NCI-H524 treated with DMSO at 0.1 percent for 48 hours (cell line): ENCODE data around the gene CYP2A6.
"Not testable (repeated sequence)": the region's sequence is repeated elsewhere in the genome, so short reads cannot be mapped to it uniquely, and the experiment has no call there.

Source experiments
- DNase-seq: peaks from one replicate; lab custom pipeline; 2025; lab: John Stamatoyannopoulos, UW

Gene CYP2A6

DNA sequence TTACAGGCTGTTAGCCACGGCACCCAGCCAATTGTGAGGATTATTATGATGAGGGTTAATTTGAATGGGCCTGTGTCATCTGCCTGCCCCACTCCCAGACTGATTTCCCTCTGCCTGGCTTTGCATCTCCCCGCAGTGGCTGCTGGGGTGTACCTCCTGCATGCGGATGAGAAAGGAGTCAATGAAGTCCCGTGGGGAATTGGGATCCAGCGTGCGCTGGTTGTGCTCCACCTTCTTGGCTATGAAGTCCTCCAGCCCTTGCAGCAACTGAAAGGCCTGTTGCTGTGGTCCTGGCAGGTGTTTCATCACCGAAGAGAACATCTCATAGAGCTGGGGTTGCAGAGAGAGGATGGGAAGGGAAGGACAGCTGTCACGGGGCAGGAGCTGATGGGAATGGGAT lies 3.5 kb downstream of the CYP2A6 start:
- DNase-seq, result not testable (repeated sequence)

DNA sequence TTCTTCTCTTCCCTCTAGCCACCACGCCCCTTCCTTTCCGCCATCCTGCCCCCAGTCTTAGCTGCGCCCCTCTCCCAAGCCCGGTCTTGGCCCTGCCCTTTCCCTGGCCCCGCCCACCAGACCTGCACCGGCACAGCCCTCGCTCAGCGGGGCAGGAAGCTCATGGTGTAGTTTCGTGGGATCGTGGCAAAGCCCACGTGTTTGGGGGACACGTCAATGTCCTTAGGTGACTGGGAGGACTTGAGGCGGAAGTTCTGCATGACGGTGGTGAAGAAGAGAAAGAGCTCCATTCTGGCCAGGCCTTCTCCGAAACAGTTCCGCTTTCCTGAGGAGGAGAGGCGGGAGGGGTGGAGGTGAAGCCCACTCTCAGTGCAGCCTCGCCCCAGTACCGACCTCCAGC lies 6.6 kb downstream of the CYP2A6 start:
- DNase-seq, result not testable (repeated sequence)

DNA sequence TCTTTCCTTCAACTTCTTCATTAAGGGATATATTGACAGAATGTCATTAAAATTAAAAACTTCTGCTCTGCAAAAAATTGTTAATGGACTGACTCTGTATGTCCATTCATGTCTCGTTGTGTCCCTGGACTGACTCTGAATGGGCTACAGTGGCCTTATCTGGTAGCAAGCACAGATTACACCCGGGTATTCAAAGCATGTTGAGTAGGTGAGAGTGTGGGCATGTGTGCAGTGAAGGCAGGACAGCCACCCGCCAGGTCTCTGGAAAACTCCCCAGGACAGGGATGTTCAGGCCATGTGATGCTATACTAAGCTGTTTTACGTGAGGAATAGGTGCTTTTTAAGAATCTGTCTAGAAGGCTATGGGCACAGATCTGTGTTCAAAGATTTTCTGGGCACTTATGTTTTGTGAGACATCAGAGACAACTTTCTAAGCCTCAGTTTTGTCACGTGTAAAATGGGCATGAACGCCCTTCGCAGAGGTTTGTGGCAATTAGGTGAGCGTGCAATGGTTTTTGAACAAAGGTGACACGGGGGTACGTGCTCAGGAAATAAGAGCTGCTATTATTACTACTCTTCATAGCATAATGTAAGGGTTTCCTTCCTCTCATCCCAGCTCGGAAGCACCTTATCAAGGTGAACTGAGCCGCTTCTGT lies 7.1 kb downstream of the CYP2A6 start:
- DNase-seq, result not testable (repeated sequence)

DNA sequence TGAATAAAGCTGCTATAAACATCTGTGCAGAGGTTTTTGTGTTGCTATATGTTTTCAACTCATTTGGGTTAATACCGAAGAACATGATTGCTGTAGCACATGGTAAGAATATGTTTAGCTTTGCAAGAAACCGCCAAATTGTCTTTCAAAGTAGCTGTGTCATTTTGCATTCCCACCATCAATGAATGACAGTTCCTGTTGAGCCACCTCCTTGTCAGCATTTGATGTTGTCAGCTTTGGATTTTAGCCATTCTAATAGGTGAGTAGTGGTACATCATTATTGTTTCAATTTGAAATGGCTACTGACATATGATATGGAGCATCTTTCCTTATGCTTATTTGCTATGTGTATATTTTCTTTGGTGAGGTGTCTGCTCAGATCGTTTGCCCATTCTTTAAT lies 8.2 kb downstream of the CYP2A6 start:
- DNase-seq, result not testable (repeated sequence)

DNA sequence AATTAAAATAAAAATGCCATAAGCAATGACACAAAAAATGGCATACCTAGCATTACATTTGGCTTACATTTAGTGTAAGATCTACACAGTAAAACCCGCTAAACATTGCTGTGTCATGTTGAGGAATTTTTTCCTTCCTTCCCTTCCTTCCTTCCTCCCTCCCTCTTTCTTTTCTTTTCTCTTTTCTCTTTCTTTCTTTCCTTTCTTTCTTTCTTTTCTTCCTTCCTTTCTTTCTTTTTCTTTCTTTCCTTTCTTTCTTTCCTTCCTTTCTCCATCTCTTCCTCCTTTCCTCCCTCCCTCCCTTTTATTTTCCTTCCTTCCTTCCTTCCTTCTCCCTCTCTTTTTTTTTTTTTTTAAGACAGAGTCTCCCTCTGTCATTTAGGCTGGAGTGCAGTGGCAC lies 11.8 kb downstream of the CYP2A6 start:
- not testable (repeated sequence) for DNase-seq

DNA sequence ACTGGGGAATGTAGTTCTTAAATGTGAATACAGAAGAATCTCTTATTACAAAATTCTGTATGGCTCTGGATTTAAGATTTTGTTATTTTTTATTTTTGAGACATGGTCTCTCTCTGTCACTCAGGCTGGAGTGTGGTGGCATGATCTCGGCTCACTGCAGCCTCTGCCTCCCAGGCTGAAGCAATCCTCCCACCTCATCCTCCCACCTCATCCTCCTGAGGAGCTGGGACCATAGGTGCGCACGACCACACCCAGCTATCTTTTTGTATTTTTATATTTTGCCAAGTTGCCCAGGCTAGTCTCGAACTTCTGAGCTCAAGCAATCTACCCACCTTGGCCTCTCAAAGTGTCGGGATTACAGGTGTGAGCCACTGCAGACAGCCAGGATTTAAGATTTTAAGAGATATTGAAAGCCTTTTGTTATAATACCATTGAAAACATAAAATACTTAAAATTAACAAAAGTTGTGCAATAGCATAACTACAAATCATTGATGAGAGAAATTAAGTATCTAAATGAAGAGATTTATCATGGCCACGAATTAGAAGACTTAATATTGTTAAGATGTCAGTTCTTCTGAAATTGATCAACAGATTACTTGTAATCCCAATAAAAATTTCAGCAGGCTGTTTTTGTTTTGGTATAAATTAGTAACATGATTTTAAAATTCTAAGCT lies 13.4 kb downstream of the CYP2A6 start:
- no peak for DNase-seq

DNA sequence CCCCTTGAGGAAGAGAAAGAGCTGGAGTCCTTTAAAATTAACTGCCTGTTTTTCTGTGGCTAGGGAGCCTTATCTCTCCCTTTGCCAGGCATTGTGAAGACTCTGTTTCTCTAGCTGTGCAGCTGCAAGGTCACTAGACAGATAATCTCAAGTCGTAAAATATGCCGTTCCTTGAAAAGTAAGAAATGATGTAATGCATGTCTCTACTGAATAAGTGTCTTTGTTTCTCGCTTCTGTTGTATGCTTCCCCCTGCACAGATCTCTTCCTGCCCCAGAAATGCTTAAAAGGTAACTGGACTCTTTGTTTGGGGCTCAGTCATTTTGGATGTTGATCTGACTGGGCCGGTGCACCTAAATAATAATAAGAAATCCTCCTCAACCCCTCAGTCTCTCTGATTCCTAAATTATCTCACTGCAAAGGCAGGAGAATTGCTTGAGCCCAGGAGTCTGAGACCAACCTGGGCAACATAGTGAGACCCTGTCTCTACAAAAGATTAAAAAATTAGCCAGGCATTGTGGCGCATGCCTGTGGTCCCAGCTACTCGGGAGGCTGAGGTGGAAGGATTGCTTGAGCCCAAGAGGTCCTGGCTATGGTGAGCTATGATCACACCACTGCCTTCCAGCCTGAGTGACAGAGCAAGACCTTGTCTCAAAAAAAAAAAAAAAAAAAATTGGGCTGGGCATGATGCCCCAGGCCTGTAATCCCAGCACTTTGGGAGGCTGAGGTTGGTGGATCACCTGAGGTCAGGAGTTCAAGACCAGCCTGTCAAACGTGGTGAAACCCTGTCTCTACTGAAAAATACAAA lies 16.3 kb downstream of the CYP2A6 start:
- DNase-seq, result not testable (repeated sequence)

DNA sequence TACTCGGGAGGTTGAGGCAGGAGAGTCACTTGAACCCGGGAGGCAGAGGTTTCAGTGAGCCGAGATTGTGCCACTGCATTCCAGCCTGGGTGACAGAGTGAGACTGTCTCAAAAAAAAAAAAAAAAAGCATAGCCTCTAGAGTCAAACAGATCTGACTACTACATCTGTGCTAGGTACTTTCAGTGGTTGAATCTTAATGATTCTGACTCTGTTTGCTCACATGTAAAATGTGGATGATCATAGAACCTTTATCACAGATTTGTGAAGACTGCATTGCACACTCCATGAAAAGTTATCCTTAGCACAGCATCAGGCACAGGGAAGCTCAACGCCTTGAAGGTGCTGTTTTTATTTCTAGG lies 17.8 kb downstream of the CYP2A6 start:
- not testable (repeated sequence) for DNase-seq

DNA sequence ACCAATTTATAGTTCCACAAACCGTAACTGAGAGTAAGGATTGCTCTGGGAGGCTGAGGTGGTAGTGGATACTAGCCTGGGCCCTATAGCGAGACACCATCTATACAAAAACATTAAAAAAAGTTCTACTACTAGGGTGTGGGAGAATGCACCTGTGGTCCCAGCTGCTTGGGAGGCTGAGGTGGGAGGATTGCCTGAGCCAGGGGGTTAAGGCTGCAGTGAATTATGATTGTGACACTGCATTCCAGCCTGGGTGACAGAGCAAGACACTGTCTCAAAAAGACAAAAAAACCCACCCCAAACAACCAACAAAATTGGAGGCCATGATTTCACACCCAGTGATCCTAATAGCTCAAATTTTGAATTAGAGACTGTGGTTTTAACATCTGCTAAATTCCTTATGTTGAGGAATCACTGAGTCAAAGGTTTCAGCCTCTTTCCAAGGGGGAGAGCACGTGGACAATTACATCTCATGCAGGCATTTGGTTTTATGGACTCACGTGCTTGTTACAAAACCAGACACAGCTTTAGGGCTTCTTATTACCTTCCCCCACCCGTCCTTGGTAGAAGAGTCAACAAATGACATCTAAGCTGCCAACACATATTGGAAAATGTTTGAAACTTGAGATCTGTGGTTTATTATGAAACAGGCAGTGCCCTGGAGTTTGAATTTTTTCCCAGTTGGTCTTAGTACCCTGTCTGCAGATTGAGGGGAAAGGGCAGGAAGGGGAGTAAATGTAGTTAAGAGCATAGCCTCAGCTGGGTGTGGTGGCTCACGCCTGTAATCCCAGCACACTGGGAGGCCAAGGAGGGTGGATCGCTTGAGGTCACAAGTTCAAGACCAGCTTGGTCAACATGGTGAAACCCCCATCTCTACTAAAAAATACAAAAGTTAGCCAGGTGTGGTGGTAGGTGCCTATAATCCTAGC lies 18.5 kb downstream of the CYP2A6 start:
- DNase-seq, result no peak

DNA sequence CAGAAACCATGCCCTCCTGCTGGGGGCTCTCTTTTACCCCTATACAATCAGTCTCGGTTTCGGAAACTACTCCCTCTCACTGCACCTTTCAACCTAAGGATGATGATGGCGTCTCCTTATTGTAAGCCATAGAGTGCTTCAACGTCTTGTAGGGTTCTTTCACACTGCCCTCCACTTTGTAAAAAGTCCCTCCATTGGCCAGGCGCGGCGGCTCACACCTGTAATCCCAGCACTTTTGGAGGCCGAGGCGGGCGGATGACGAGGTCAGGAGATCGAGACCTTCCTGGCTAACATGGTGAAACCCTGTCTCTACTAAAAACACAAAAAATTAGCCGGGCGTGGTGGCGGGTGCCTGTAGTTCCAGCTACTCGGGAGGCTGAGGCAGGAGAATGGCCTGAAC lies 19.5 kb downstream of the CYP2A6 start:
- not testable (repeated sequence) for DNase-seq

DNA sequence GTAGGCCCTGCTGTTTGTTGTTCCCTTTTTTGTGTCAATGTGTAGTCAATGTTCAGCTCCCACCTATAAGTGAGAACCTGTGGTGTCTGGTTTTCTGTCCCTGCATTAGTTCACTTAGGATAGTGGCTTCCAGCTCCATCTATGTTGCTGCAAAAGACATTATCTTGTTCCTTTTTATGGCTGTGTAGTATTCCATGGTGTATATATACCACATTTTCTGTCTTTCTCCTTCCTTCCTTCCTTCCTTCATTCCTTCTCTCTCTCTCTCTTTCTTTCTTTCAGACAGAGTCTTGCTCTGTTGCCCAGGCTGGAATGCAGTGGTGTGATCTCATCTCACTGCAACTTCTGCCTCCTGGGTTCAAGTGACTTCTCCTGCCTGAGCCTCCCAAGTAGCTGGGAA lies 21.0 kb downstream of the CYP2A6 start:
- no peak for DNase-seq

DNA sequence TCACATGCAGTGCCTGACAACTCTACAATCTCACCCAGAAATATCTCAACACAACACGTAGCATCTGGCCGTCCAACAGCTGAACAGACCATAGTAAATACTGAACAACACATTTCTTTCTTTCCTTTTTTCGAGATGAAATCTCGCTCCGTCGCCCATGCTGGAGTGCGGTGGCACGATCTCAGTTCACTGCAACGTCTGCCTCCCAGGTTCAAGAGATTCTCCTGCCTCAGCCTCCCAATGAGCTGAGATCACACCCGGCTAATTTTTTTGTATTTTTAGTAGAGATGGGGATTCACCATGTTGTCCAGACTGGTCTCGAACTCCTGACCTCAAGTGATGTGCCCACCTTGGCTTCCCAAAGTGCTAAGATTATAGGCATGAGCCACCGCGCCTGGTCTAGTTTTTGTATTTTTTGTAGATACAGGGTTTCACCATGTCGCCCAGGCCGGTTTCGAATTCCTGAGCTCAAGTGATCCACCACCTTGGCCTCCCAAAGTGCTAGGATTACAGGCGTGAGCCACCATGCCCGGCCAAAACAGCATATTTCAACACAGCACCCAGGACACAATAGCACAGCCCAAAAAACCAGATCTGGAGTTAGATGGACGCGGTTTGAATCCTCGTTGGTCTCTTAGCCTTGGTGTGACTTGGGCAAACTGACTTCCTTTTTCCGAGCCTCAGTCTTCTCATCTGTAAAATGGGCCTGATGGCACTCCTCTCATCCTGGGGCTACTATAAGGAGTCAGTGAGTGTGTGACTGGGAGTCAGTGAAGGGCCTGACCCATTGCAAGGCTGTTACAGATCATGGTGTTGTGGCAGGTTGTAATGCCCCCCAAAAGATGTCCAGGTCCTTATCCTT lies 22.6 kb downstream of the CYP2A6 start:
- no peak for DNase-seq

DNA sequence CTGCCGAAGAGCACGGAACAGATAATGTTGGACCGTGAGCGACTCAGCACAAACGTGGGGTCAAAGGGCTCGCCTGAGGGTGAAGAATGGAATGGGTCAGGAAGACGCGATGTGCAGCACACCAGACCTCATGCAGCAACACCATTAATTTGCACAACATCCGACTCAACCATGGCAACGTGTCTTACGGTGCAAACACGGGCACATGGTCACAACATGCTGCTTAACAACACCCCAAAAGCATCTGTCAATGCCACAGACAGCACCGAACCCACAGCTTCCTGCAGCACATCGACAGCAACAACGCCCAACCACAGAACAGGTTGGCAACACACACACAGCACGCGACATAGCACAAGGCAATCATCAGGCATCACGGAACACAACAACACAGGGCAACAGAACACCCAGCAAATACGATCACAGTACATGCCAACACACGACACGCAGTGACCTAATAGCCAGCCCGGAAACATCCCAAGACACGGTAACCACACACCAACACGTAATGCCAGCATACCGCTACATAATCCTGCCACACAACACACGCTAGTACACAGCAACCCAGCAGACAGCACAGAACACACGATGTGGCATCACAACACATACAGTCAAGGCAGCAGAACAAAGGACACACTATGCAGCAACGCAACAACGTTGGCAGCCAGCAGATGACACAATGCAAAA lies 23.4 kb downstream of the CYP2A6 start:
- not testable (repeated sequence) for DNase-seq

DNA sequence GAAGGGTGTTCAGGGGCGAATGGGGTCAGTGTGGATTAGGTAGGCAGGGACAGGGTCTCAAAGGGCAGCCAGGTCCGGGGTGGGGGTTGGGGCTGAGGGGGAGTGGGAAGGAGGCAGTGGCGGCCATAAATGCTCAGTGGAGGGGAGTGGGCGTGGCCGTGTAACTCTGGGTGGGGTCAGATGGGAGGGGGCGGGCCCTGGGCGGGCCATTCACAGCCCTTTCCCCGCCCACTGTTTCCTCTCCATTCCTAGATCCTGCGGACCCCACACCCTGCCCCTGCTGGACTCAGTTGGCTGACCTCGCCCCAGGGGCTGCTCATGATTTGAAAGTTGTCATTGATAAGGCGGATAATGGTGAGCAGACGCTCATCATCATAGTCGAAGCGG lies 23.9 kb downstream of the CYP2A6 start:
- DNase-seq, result not testable (repeated sequence)

DNA sequence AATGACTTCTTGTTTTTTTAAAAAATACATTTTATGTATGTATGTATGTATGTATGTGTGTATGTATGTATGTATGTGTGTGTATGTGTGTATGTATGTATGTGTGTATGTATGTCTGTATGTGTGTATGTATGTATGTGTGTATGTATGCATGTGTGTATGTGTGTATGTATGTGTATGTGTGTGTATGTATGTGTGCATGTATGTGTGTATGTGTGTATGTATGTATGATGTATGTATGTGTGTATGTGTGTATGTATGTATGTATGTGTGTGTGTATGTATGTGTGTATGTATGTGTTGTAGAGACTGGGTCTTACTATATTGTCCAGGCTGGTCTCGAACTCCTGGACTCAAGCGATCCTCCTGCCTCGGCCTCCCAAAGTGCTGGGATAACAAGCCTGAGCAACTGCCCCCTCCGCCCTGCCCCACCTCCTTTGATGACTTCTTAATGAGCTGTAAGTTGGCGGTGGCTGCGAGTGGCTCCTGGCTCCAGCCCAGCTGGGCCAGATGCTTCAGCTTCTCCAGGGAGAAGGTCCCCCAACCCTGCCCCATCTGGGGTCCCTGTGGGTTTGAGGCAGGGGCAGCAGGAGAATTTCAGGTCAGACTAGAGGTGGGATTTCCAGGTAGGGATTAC lies 24.7 kb downstream of the CYP2A6 start:
- not testable (repeated sequence) for DNase-seq

DNA sequence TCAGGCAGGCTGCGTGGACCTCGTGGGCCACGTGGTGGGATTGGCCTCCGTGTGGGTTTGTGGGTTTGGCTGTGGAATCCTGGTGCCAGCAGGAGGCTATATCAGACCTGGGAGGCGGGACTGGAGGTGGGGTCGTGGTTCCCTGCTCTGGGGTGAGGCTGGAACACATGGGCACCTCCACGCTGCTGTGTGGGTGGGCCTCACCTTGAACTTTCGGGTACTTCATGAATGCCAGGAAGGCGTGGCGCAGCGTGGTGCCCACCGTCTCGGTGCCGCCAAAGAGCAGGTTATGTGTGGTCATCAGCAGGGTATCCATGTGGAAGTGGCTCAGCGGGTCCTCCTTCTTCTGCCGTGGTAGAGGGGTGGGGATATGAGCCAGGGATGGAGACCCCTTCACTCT lies 25.3 kb downstream of the CYP2A6 start:
- DNase-seq, result not testable (repeated sequence)

DNA sequence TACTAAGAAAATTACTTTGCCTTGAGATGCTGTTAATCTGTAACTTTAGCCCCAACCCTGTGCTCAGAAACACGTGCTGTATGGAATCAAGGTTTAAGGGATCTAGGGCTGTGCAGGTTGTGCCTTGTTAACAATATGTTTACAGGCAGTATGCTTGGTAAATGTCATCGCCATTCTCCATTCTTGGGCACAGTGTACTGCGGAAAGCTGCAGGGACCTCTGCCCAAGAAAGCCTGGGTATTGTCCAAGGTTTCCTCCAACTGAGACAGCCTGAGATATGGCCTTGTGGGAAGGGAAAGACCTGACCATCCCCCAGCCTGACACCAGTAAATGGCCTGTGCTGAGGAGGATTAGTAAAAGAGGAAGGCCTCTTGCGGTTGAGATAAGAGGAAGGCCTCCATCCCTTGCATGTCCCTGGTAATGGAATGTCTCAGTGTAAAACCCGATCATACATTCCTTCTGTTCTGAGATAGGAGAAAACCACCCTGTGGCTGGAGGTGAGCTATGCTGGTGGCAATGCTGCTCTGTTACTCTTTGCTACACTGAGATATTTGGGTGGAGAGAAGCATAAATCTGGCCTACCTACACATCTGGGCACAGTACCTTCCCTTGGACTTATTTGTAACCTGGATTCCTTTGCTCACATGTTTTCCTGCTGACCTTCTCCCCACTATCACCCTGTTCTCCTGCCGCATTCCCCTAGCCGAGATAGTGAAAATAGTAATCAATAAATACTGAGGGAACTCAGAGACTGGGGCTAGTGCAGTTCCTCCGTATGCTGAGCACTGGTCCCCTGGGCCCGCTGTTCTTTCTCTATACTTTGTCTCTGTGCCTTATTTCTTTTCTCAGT lies 27.3 kb downstream of the CYP2A6 start:
- DNase-seq, result not testable (repeated sequence)

DNA sequence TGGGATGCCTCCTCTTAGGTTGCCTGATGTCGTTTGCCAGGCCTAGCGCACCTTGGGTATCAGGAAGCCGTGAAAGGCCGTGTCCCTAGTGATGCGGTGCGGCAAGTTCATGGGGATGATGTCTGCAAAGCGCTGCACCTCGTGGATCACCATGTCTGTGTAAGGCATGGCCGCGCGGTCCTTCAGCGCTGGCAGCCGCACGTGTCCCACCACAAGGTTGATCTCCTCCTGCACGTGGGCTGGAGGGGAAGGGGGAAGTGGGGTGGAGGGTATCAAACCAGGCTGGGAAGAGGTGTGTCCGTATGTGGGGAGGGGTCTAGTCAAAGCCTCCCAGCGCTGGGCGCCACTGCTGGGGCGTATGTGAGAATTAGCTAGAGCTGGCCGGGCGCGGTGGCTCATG lies 28.1 kb downstream of the CYP2A6 start:
- no peak for DNase-seq
